PC-3 (cell line): ENCODE measurements around the gene GORASP1. TPM values are rescaled to one million over a fixed set of nuclear protein-coding genes. Genes with fewer than 3 reads are reported as not detected.

ENCODE experiments used
- ATAC-seq: fragments of 200-7000 bp; cut with Tn5 transposase; 2 replicates; pipeline ENCODE4 v1.9.1; 2020; ENCODE audit warnings: mild to moderate bottlenecking, moderate library complexity
- BruUV-seq: library from RNA; stranded (reverse); fragments of 400-500 nt; replicated peaks from 2 replicates; lab custom pipeline; 2021; lab: Mats Ljungman, UMichigan
- CTCF ChIA-PET: fragments of 300-600 bp; sonication (Branson Sonifier 250); formaldehyde crosslinking; loops from one replicate; lab custom pipeline; 2022; ENCODE audit warnings: antibody characterized with exemption; lab: Charles Lee
- POLR2A ChIA-PET: fragments of 300-600 bp; sonication (Branson Sonifier 250); formaldehyde crosslinking; loops from one replicate; lab custom pipeline; 2022; ENCODE audit warnings: antibody characterized with exemption; ENCODE audit not compliant: unreplicated experiment; lab: Charles Lee
- DNase-seq: peaks from one replicate; pipeline ENCODE4 v3.0.0-alpha.2; 2015
- H2AFZ ChIP-seq: fragments of 300-600 bp; sonication (generic); 2 replicates; pipeline ENCODE4 v1.6.0; 2016; ENCODE audit warnings: antibody characterized with exemption, low read length
- H3F3A ChIP-seq: fragments of 300-600 bp; sonication (generic); one replicate; pipeline ENCODE4 v1.6.0; 2017; ENCODE audit warnings: antibody characterized with exemption, low read length, control low read depth, mild to moderate bottlenecking; ENCODE audit not compliant: unreplicated experiment
- H3K27ac ChIP-seq: fragments of 300-600 bp; sonication (generic); 2 replicates; pipeline ENCODE4 v1.5.1; 2016; ENCODE audit warnings: mild to moderate bottlenecking, low read length
- H3K27me3 ChIP-seq: fragments of 300-600 bp; sonication (generic); 2 replicates; pipeline ENCODE4 v1.6.1; 2016; ENCODE audit warnings: low read length, mixed read lengths
- H3K36me3 ChIP-seq: fragments of 300-600 bp; sonication (generic); 2 replicates; pipeline ENCODE4 v1.6.1; 2016; ENCODE audit warnings: low read depth, mixed run types, low read length, mixed read lengths
- H3K4me1 ChIP-seq: fragments of 300-600 bp; sonication (generic); 2 replicates; pipeline ENCODE4 v1.5.1; 2016; ENCODE audit warnings: low read length; ENCODE audit not compliant: insufficient read depth
- H3K4me2 ChIP-seq: fragments of 300-600 bp; sonication (generic); 2 replicates; pipeline ENCODE4 v1.6.0; 2016; ENCODE audit warnings: low read length
- H3K4me3 ChIP-seq: fragments of 300-600 bp; sonication (generic); 2 replicates; pipeline ENCODE4 v1.5.1; 2016; ENCODE audit warnings: mild to moderate bottlenecking, low read length, mixed read lengths
- H3K79me2 ChIP-seq: fragments of 300-600 bp; sonication (generic); 2 replicates; pipeline ENCODE4 v1.6.1; 2017; ENCODE audit warnings: low read length, mixed read lengths
- H3K9ac ChIP-seq: fragments of 300-600 bp; sonication (generic); 2 replicates; pipeline ENCODE4 v1.6.0; 2016; ENCODE audit warnings: mild to moderate bottlenecking, low read length
- H3K9me2 ChIP-seq: fragments of 300-600 bp; sonication (generic); replicated peaks from 2 replicates; pipeline ENCODE4 v1.6.1; 2016; ENCODE audit warnings: mixed run types, low read length, mixed read lengths
- H3K9me3 ChIP-seq: fragments of 300-600 bp; sonication (generic); 2 replicates; pipeline ENCODE4 v1.6.1; 2016; ENCODE audit warnings: low read length, mixed read lengths
- H4K20me1 ChIP-seq: fragments of 300-600 bp; sonication (generic); 2 replicates; pipeline ENCODE4 v1.6.1; 2016; ENCODE audit warnings: low read length, mixed read lengths
- CTCF ChIP-seq: fragments of 300-600 bp; sonication (generic); conservative IDR thresholded peaks from 2 replicates; pipeline ENCODE4 v1.5.1; 2017; ENCODE audit warnings: antibody characterized with exemption, low read depth, mild to moderate bottlenecking, low read length
- EZH2 ChIP-seq: fragments of 300-600 bp; sonication (generic); IDR thresholded peaks from one replicate; pipeline ENCODE4 v1.6.1; 2017; ENCODE audit warnings: antibody characterized with exemption, mild to moderate bottlenecking, low read length; ENCODE audit not compliant: unreplicated experiment
- EZH2phosphoT487 ChIP-seq: fragments of 300-600 bp; sonication (generic); IDR thresholded peaks from 2 replicates; pipeline ENCODE4 v1.6.1; 2018; ENCODE audit warnings: mild to moderate bottlenecking, antibody characterized with exemption, low read length, borderline replicate concordance
- intact Hi-C: fragments of 100-400 bp; cut with micrococcal nuclease; formaldehyde crosslinking; loops from 2 replicates; pipeline ENCODE4 v1.9.0; 2023
- total RNA-seq: library from RNA; depleted of rRNA; stranded (reverse); fragments of >200 nt; gene quantifications from 2 replicates; pipeline ENCODE4 v1.2.3, GENCODE V29; 2014

GORASP1 gene
- total RNA-seq, 1 experiment from 2014 or later: 47.4 TPM

GRCh38 chr3:39139442-39139841 lies 32.0 kb upstream of the GORASP1 start:
- H3K9ac ChIP-seq: no peak overlapping the region
- H2AFZ ChIP-seq: no peak overlapping the region
- H3K9me2 ChIP-seq: no peaks in the 10 kb centered on the region
- no peaks in the 10 kb centered on the region for H3K27me3 ChIP-seq
- peaks cover 30% of the 10 kb centered on the region for H3K36me3 ChIP-seq
- H4K20me1 ChIP-seq: peaks cover 38% of the 10 kb centered on the region
- POLR2A ChIA-PET: no interaction called here
- H3K4me3 ChIP-seq: no peak overlapping the region
- CTCF ChIA-PET: no interaction called here
- peaks cover 29% of the 10 kb centered on the region for H3K79me2 ChIP-seq
- H3K4me1 ChIP-seq: peaks cover 33% of the 10 kb centered on the region
- DNase-seq (no peak), ATAC-seq (no peak)
- H3F3A ChIP-seq: no peaks in the 10 kb centered on the region
- no TSS peak for BruUV-seq
- TF ChIP-seq EZH2: no peak
- TF ChIP-seq CTCF: no peak
- TF ChIP-seq EZH2phosphoT487: no peak
- H3K27ac ChIP-seq: no peak overlapping the region
- no peaks in the 10 kb centered on the region for H3K9me3 ChIP-seq
- intact Hi-C loops: no loop called here
- no peak overlapping the region for H3K4me2 ChIP-seq

DNA sequence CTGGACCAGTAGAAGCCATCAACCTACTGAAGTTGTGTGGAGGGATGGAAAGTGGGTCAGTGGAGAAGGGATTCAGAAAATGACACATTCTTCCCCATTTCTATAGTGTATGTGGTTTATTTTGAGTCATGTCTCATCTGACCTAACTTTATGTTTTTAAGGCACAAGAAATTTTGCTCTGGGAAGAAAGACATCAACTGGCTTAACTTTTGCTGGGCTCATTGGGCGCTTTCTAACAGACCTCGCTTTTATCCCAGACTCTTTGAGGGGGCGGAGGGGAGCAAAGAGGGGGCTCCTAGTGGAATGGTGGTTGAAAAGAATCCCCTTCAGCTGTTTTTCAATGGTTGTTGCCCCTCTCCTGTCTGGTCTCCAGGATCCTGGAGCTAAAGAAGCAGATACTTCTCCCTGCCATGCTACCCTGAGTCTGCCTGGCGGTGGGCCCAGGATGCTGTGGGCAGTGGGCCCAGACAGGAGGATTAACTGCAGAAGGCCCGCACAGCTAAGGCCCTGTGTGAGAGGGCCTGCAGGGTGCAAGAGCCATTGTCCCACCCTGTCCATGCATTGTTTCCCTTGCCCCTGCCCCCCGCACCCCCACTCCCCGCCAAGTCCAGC lies 31.5 kb upstream of the GORASP1 start:
- Histone ChIP-seq H3K79me2 (peaks cover 25% of the 10 kb centered on the region), H3K27me3 (no peaks in the 10 kb centered on the region), H3K9ac (no peak overlapping the region), H3F3A (no peaks in the 10 kb centered on the region), H3K9me2 (no peaks in the 10 kb centered on the region), H4K20me1 (peaks cover 33% of the 10 kb centered on the region), H3K27ac (no peak overlapping the region), H3K4me2 (no peak overlapping the region), H3K9me3 (no peaks in the 10 kb centered on the region), H3K4me1 (peaks cover 33% of the 10 kb centered on the region), H3K4me3 (no peak overlapping the region), H2AFZ (no peak overlapping the region), H3K36me3 (peaks cover 25% of the 10 kb centered on the region)
- no peak for DNase-seq
- ATAC-seq: no peak
- POLR2A ChIA-PET: no interaction called here
- intact Hi-C loops: no loop called here
- TF ChIP-seq EZH2 (no peak), CTCF (no peak), EZH2phosphoT487 (no peak)
- BruUV-seq: no TSS peak
- CTCF ChIA-PET: no interaction called here

DNA sequence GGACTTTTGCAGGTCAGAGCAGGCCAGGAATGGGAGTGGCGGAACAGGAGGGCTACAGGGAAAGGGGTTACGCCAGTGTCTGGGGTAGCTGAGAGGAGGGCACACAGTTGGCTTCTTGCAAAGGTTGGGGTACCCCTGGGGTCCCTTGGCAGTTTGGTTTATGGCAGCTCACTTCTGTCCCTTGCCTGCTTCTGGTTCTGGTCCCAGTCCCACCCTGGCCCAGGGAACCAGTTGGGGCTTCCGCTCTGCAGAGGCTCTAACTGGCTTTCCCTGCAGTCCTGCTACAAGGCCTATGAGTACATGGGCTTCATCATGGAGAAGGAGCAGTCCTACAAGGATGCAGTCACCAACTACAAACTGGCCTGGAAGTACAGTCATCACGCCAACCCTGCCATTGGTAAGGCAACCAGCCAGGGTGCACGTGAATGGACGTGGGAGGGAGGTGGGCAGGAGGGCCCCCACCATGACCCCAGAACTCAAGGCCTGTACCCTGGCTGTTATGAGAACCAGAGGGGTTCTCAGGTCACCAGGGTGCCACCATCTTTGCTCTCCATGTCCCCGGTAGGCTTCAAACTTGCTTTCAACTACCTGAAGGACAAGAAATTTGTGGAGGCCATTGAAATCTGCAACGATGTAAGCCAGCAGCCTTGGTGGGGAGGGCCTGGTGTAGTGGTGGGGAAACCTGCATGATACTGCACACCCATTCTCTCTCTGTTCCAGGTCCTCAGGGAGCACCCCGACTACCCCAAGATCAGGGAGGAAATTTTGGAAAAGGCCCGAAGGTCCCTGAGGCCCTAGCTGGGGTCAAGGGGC lies 30.8 kb upstream of the GORASP1 start:
- no peaks in the 10 kb centered on the region for H3F3A ChIP-seq
- ChIA-PET POLR2A (no interaction called here), CTCF (no interaction called here)
- intact Hi-C loops: no loop called here
- H3K4me1 ChIP-seq: peaks cover 36% of the 10 kb centered on the region
- no peaks in the 10 kb centered on the region for H3K27me3 ChIP-seq
- DNase-seq (no peak), ATAC-seq (no peak)
- peaks cover 18% of the 10 kb centered on the region for H3K36me3 ChIP-seq
- H3K9ac ChIP-seq: no peak overlapping the region
- H2AFZ ChIP-seq: no peak overlapping the region
- TF ChIP-seq CTCF (no peak), EZH2 (no peak), EZH2phosphoT487 (no peak)
- H3K4me3 ChIP-seq: no peak overlapping the region
- peaks cover 26% of the 10 kb centered on the region for H4K20me1 ChIP-seq
- H3K27ac ChIP-seq: no peak overlapping the region
- peaks cover 18% of the 10 kb centered on the region for H3K79me2 ChIP-seq
- H3K9me3 ChIP-seq: no peaks in the 10 kb centered on the region
- no peak overlapping the region for H3K4me2 ChIP-seq
- no TSS peak for BruUV-seq
- no peaks in the 10 kb centered on the region for H3K9me2 ChIP-seq
